ENCODE data around the gene TENM3.

GRCh38 chr4:182265881-182266280 is 22.7 kb downstream of the TENM3 start:
- TF ChIP-seq CTCF (IDR thresholded peaks at IDR 0.05) (no peak), POLR2A (IDR thresholded peaks at IDR 0.05) (no peak), POLR2AphosphoS5 (IDR thresholded peaks at IDR 0.05) (no peak)
